Hepatocyte (in vitro differentiated cells): ENCODE data around the gene ARMC7.

Experiments
- CTCF ChIP-seq: fragments of 200-600 bp; sonication (generic); IDR thresholded peaks from 2 replicates; pipeline ENCODE4 v1.5.1; 2016; ENCODE audit warnings: antibody characterized with exemption, mild to moderate bottlenecking; ENCODE audit not compliant: poor library complexity
- EZH2 ChIP-seq: fragments of 200-600 bp; sonication (generic); IDR thresholded peaks from 2 replicates; pipeline ENCODE4 v1.6.1; 2016; ENCODE audit warnings: antibody characterized with exemption, mild to moderate bottlenecking, borderline replicate concordance

- TF ChIP-seq CTCF (no peak), EZH2 (no peak)
Measured at GRCh38 chr17:75088465-75089417, 21.0 kb upstream of the ARMC7 start.
